GM12873 (cell line): ENCODE measurements around the gene TMTC2.

Source experiments
- TF ChIP-seq, protein P1 (sequence below): IDR thresholded peaks from 2 replicates; pipeline ENCODE4 v1.5.1; 2012; ENCODE audit warnings: low read depth, mild to moderate bottlenecking, moderate library complexity, low read length, control low read depth; ENCODE audit not compliant: insufficient read depth; ENCODE audit errors: missing control alignments

The TMTC2 gene

DNA sequence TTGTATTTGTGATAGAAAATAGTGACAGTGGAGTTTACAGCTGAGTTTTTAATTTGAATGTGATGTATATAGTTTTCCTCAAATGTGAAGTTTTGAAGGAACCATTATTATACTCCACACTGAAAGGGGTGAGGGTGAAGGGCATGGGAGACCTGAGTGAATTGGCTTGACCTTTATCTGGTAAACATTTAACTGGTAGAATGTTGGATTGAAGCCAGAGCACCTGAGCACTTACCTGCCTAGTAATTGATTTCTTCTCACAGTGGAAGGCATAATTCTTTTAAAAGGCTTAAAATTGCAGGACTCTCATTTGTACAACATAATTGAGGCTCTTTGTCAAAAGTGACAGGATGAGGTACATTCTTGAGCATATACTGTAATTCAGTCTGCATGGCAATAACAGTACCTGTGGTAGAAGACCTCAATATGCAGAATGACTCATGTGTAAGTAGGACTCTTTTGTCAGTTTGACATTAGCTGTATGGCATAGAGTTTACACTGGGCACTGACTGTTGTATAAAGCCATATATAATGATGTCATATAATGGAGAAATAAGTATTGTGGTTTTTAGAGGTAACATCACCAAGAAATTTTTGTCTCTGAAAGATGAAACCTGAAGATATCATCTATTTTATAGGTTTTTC is 309.6 kb downstream of the TMTC2 start:
- TF ChIP-seq, protein P1, sequence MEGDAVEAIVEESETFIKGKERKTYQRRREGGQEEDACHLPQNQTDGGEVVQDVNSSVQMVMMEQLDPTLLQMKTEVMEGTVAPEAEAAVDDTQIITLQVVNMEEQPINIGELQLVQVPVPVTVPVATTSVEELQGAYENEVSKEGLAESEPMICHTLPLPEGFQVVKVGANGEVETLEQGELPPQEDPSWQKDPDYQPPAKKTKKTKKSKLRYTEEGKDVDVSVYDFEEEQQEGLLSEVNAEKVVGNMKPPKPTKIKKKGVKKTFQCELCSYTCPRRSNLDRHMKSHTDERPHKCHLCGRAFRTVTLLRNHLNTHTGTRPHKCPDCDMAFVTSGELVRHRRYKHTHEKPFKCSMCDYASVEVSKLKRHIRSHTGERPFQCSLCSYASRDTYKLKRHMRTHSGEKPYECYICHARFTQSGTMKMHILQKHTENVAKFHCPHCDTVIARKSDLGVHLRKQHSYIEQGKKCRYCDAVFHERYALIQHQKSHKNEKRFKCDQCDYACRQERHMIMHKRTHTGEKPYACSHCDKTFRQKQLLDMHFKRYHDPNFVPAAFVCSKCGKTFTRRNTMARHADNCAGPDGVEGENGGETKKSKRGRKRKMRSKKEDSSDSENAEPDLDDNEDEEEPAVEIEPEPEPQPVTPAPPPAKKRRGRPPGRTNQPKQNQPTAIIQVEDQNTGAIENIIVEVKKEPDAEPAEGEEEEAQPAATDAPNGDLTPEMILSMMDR = no peak

DNA sequence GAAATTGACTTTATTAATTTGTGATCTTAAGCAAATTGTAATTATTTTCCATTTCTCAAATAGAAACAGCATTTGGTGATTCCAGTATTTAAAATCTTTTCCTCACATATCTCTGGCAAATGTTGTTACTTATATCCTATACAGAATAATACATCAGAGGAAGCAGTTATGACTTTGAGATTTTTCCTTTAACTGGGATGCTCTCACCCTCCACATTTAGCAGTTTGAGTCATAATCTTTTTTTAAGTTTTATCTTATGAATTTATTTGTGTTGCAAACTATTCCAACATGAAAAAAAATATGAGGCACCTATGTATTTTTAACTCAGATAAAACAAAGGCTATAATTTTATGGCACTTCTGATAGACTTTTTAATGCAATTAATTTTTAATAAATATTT is 311.8 kb downstream of the TMTC2 start:
- TF ChIP-seq, protein P1 = no peak

DNA sequence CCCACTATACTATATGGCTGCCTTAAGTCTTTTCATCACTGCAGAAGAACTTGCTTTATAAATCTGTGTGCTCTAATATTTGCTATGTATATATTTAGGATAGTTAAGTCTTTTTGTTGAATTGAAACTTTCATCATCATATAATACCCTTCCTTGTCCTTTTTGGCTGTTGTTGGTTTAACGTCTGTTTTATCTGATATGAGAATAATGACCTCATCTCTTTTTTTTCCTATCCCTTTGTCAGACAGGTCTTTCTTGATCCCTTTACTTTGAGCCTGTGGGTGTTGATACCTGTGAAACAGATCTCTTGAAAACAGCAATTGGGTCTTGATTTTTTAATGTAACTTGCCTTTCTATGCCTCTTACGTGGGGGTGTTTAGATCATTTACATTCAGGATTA is 316.3 kb downstream of the TMTC2 start:
- TF ChIP-seq, protein P1 = no peak

DNA sequence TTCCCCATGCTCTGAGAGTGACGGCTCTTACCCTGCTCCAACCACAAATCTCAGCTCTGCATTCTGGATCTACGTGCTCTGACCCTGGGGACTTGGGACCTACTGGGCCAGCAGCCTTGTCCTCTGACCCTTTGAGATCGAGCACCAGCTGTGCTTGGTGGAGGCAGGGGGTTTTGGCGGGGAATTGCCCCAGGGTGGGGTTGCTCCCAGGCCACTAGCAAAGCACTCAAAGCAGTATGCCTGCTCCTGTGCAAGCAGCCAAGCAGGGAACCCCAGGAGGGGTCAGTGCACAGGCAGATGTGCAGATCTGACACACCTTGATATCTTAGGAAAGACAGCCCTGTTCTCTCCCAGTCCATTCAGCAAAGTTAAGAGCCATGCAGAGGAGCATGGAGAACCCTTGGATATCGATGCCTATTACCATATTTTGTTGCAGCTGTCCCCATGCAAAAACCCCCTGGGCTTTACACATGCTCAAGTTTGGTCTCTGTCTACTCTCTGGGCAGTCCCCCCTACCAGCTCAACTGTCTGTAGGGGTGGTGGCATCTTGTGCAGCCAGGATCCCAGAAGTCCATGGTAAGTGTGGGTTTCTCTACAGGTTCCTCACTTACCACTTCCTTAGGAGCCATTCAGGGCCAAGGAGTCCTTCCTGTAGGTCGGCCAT is 319.0 kb downstream of the TMTC2 start:
- TF ChIP-seq, protein P1 = no peak

DNA sequence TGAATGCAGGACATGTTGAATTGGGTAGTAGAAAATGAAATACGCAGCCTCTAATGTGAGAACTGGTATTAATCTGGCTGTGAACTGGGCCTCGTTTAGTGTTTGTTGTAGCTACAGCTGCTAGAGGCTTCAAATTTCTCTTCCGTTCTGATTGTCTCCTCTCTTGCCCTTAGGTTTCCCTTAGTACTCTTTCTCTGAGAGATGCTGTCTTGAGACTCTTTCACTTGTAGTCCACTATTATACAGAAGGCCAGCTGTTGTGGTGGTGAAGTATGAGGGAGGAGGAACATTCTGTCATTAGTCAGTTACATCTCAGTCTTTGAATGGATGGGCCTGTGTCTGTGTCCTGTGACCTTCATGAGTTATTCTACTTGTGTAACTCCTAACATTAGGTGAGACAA is 322.0 kb downstream of the TMTC2 start:
- TF ChIP-seq, protein P1 = no peak

DNA sequence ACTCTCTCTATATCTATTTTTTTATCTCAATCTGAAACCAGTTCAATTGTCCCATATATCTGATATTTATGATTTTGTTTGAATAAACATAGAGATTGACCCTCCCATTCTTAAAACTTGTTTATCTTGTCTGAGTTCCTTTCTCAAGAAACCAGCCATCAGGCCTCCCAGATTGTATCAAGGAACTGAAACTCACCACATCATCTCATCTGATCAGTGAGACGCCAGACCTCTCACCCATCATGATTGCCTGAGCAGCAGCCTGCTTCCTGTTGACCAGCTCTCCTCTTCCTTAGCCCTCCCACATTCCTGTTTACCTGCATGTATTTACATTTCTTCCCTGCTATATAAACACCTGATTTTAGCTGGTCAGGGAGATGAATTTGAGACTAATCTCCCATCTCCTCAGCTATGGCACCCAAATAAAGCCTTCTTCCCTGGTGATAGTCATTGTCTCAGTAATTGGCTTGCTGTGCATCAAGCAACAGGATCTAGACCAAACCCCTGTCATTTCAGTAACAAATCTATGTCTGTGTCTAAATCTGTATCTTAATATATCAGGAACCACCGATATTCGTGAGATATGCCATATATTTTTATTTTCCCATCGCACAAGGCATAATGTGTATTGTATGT is 323.6 kb downstream of the TMTC2 start:
- TF ChIP-seq, protein P1 = no peak

DNA sequence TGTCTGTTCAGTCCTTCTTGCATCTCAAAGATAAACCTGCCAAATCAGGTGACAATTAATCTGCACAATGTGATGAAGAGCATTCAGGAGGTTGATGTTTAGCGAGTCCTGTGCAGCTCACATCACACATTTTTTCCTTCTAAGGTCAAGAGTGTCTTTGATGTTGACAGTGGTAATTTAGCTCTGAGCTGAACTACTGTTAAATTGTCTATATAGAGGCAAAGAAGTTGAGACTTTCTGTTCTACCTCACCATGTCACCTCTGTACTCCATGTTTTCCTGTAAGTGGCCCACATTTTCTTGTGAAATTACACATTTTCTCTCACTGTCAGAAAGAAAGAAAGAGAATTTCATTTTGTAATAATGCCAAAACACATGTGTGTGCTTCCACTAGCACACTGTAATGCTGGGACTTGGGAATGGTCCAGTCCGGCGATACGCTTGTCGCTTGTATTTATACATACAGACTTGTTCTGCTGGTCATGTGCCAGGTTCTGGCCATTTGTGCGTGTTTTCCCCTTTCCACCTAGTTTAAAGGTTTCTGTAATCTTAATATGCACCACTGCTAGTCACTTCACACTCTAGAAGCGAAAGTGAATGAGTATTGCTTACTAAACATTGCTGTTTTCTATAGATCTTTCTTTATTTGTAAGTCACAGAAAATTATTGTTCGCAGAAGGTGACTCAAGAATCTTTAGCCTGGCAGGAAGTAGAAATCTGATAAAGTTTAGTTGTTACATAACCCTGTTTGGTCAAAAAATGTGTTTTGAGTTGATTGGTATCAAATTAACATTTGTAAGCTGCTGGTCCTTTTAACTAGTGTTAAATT is 328.9 kb downstream of the TMTC2 start:
- TF ChIP-seq, protein P1 = no peak
